K562 (cell line): ENCODE results near the gene CNGA3.

Experiments used
- ARID1B ChIP-seq: fragments of 450-650 bp; IDR thresholded peaks from 2 replicates; pipeline ENCODE4 v1.6.1; 2016; ENCODE audit warnings: antibody characterized with exemption, mild to moderate bottlenecking, inconsistent platforms
- HIVEP1 ChIP-seq: fragments of 250-450 bp; sonication (Bioruptor Pico); IDR thresholded peaks from 2 replicates; pipeline ENCODE4 v1.4.0; 2020; ENCODE audit warnings: mild to moderate bottlenecking
- MBD2 ChIP-seq: sonication (generic); IDR thresholded peaks from 2 replicates; pipeline ENCODE4 v1.6.1; 2016; ENCODE audit warnings: low read depth, borderline replicate concordance
- NR2C1 ChIP-seq, 2 experiments: fragments of 450-650 bp; IDR thresholded peaks; 2 replicates each; pipeline ENCODE4 v1.6.1; 2017; ENCODE audit warnings: mild to moderate bottlenecking in 2 of 2, antibody characterized with exemption in 1 of 2, inconsistent platforms in 1 of 2, missing compliant biosample characterization in 1 of 2, missing genetic modification characterization in 1 of 2
- POLR3G ChIP-seq: IDR thresholded peaks from 2 replicates; pipeline ENCODE4 v1.6.1; 2011; ENCODE audit not compliant: insufficient read length, insufficient replicate concordance; ENCODE audit errors: extremely low read depth
- SMAD3 ChIP-seq: fragments of 450-650 bp; formaldehyde crosslinking; conservative IDR thresholded peaks from 2 replicates; pipeline ENCODE4 v1.4.0; 2020; ENCODE audit warnings: mild to moderate bottlenecking
- SNRNP70 ChIP-seq: fragments of 200-400 bp; formaldehyde crosslinking; optimal IDR thresholded peaks from 2 replicates; pipeline ENCODE3; 2017; ENCODE audit warnings: low read depth, low read length
- TF ChIP-seq, protein P1 (sequence below): fragments of 250-450 bp; sonication (Bioruptor Pico); IDR thresholded peaks from 2 replicates; pipeline ENCODE4 v1.8.0; 2022; ENCODE audit warnings: inconsistent platforms
- TF ChIP-seq, protein P2 (sequence below), 3 experiments: IDR thresholded peaks in 2 of 3; conservative IDR thresholded peaks in 1 of 3; 2 replicates each; pipeline ENCODE4 v1.5.1; 2011 to 2012; ENCODE audit warnings: low read length in 3 of 3, mild to moderate bottlenecking in 3 of 3, control low read depth in 2 of 3, improper control_type of control experiment in 1 of 3, inconsistent platforms in 1 of 3, low read depth in 1 of 3, mixed read lengths in 1 of 3, moderate library complexity in 1 of 3; ENCODE audit not compliant: insufficient read depth in 2 of 3

DNA sequence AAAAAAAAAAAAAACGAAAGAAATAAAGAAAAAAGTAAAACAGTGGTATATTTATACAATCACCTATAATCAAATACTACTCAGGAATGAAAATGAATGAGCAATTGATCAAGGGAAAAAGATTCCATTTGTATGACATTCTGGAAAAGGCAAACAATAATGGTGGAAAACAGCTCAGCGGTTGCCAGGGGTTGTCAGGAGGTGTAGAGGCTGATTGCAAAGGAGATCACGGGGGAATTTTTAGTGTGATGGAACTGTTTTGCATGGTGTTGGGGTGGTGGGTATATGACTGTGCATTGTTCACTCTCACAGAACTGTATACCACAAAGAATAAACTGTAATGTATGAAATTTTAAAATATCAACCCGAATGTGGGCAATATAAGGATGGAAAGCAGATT lies 52.9 kb downstream of the CNGA3 start:
- TF ChIP-seq SNRNP70 = no peak
- TF ChIP-seq SMAD3 (CRISPR knock-in tag) = no peak
- no peak for TF ChIP-seq HIVEP1
- no peak for TF ChIP-seq ARID1B
- TF ChIP-seq, protein P1, sequence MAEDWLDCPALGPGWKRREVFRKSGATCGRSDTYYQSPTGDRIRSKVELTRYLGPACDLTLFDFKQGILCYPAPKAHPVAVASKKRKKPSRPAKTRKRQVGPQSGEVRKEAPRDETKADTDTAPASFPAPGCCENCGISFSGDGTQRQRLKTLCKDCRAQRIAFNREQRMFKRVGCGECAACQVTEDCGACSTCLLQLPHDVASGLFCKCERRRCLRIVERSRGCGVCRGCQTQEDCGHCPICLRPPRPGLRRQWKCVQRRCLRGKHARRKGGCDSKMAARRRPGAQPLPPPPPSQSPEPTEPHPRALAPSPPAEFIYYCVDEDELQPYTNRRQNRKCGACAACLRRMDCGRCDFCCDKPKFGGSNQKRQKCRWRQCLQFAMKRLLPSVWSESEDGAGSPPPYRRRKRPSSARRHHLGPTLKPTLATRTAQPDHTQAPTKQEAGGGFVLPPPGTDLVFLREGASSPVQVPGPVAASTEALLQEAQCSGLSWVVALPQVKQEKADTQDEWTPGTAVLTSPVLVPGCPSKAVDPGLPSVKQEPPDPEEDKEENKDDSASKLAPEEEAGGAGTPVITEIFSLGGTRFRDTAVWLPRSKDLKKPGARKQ (CRISPR knock-in tag) = no peak
- no peak for TF ChIP-seq POLR3G
- no peak for TF ChIP-seq NR2C1 (IDR thresholded peaks at IDR 0.05)
- TF ChIP-seq NR2C1 (tag; IDR thresholded peaks at IDR 0.05) = no peak
- TF ChIP-seq, protein P2, sequence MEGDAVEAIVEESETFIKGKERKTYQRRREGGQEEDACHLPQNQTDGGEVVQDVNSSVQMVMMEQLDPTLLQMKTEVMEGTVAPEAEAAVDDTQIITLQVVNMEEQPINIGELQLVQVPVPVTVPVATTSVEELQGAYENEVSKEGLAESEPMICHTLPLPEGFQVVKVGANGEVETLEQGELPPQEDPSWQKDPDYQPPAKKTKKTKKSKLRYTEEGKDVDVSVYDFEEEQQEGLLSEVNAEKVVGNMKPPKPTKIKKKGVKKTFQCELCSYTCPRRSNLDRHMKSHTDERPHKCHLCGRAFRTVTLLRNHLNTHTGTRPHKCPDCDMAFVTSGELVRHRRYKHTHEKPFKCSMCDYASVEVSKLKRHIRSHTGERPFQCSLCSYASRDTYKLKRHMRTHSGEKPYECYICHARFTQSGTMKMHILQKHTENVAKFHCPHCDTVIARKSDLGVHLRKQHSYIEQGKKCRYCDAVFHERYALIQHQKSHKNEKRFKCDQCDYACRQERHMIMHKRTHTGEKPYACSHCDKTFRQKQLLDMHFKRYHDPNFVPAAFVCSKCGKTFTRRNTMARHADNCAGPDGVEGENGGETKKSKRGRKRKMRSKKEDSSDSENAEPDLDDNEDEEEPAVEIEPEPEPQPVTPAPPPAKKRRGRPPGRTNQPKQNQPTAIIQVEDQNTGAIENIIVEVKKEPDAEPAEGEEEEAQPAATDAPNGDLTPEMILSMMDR (IDR thresholded peaks at IDR 0.05 in 2 of 3, conservative IDR thresholded peaks at IDR 0.05 in 1 of 3; ENCODE audit: insufficient read depth in 2 of 3, low read depth in 1 of 3, low read length in 3 of 3) = no peak
- no peak for TF ChIP-seq MBD2
